GM19043 (cell line): ENCODE measurements around the gene MYBL2.
"Not testable (repeated sequence)": the region's sequence is repeated elsewhere in the genome, so short reads cannot be mapped to it uniquely, and the experiment has no call there.

Experiments
- ATAC-seq: cut with Tn5 transposase; IDR thresholded peaks from one replicate; pipeline ENCODE4 v1.9.1; 2021; ENCODE audit warnings: low read depth; ENCODE audit not compliant: unreplicated experiment

Gene MYBL2

GRCh38 chr20:43748274-43748673, 81.4 kb downstream of the MYBL2 start:
- no peak for ATAC-seq

GRCh38 chr20:43749734-43750294, 82.9 kb downstream of the MYBL2 start:
- no peak for ATAC-seq

- no peak for ATAC-seq
These were observed 83.9 kb downstream of the MYBL2 start for GRCh38 chr20:43750774-43751166.

GRCh38 chr20:43751167-43752050, 84.5 kb downstream of the MYBL2 start:
- ATAC-seq: peak; percentile 73

GRCh38 chr20:43752051-43752360, 85.1 kb downstream of the MYBL2 start:
- no peak for ATAC-seq

GRCh38 chr20:43752561-43753301, 85.8 kb downstream of the MYBL2 start:
- ATAC-seq: peak; percentile 45

- ATAC-seq: no peak
These were observed 88.5 kb downstream of the MYBL2 start for GRCh38 chr20:43755390-43755789.

- no peak for ATAC-seq
These were observed 88.9 kb downstream of the MYBL2 start for GRCh38 chr20:43755851-43756250.

GRCh38 chr20:43757888-43758287, 91.0 kb downstream of the MYBL2 start:
- not testable (repeated sequence) for ATAC-seq

- ATAC-seq: no peak
These were observed 94.7 kb downstream of the MYBL2 start for GRCh38 chr20:43761386-43762340.

GRCh38 chr20:43762911-43763310, 96.0 kb downstream of the MYBL2 start:
- no peak for ATAC-seq

- no peak for ATAC-seq
These were observed 99.0 kb downstream of the MYBL2 start for GRCh38 chr20:43765916-43766315.
